ENCODE measurements around the gene WDR54. TPM values are rescaled to one million over a fixed set of nuclear protein-coding genes. Genes with fewer than 3 reads are reported as not detected.

The WDR54 gene
- total and polyA plus RNA-seq, 4 donors = 1.7 to 4.2 (median 3.1) TPM

GRCh38 chr2:74439373-74439772 lies 17.8 kb downstream of the WDR54 start:
- TF ChIP-seq ATF3 (IDR thresholded peaks at IDR 0.05) (no peak), GABPA (IDR thresholded peaks at IDR 0.05 in 1 of 2, conservative IDR thresholded peaks at IDR 0.05 in 1 of 2) (no peak), CTCF (IDR thresholded peaks at IDR 0.05; ENCODE audit: low read depth, low read length, missing input control) (no peak), NR2F2 (IDR thresholded peaks at IDR 0.05) (no peak), SP1 (IDR thresholded peaks at IDR 0.05) (no peak), YY1 (IDR thresholded peaks at IDR 0.05) (no peak), MAX (IDR thresholded peaks at IDR 0.05) (no peak), TAF1 (conservative IDR thresholded peaks at IDR 0.05) (no peak), ZBTB33 (IDR thresholded peaks at IDR 0.05) (no peak), FOXA1 (IDR thresholded peaks at IDR 0.05) (no peak), EGR1 (IDR thresholded peaks at IDR 0.05; ENCODE audit: low read depth in 2 of 2) (no peak), RXRA (IDR thresholded peaks at IDR 0.05) (no peak), HNF4A (conservative IDR thresholded peaks at IDR 0.05) (no peak)
- no peak for DNase-seq (ENCODE audit: low spot score)
- Histone ChIP-seq H3K27ac (ENCODE audit: low read depth in 1 of 2, low read length in 2 of 2) (peak overlapping the region in 1 of 2 donors; percentile 95), H3K9me3 (ENCODE audit: control insufficient read depth in 4 of 4, low read length in 3 of 4) (no peaks in the 10 kb centered on the region), H3K4me3 (ENCODE audit: low read depth in 1 of 3, low read length in 3 of 3) (peak overlapping the region in 1 of 3 donors; percentile 79), H3K4me1 (ENCODE audit: control insufficient read depth in 4 of 4, insufficient read depth in 4 of 4, low read length in 3 of 4) (peaks cover 19 to 54% (median 44%) of the 10 kb centered on the region in 4 donors), H3K36me3 (ENCODE audit: control insufficient read depth in 4 of 4, insufficient read depth in 3 of 4, low read depth in 1 of 4, low read length in 3 of 4) (peaks cover 0 to 8% (median 0%) of the 10 kb centered on the region in 4 donors), H3K27me3 (ENCODE audit: control insufficient read depth in 4 of 4, insufficient read depth in 4 of 4, low read length in 3 of 4) (no peaks in the 10 kb centered on the region), H3K9ac (ENCODE audit: low read depth in 1 of 2, low read length in 2 of 2) (peak overlapping the region in 1 of 2 donors; percentile 29)
- WGBS = 38% methylated on average over 3 of the region's 3 CpGs

GRCh38 chr2:74439803-74440377 lies 18.4 kb downstream of the WDR54 start:
- Histone ChIP-seq H3K9me3 (ENCODE audit: control insufficient read depth in 4 of 4, low read length in 3 of 4) (no peaks in the 10 kb centered on the region), H3K4me1 (ENCODE audit: control insufficient read depth in 4 of 4, insufficient read depth in 4 of 4, low read length in 3 of 4) (peaks cover 19 to 57% (median 49%) of the 10 kb centered on the region in 4 donors), H3K27ac (ENCODE audit: low read depth in 1 of 2, low read length in 2 of 2) (peak overlapping the region; percentile 33 to 95), H3K4me3 (ENCODE audit: low read depth in 1 of 3, low read length in 3 of 3) (peak overlapping the region; percentile 79 to 88 (median 80)), H3K36me3 (ENCODE audit: control insufficient read depth in 4 of 4, insufficient read depth in 3 of 4, low read depth in 1 of 4, low read length in 3 of 4) (peaks cover 0 to 5% (median 0%) of the 10 kb centered on the region in 4 donors), H3K27me3 (ENCODE audit: control insufficient read depth in 4 of 4, insufficient read depth in 4 of 4, low read length in 3 of 4) (no peaks in the 10 kb centered on the region), H3K9ac (ENCODE audit: low read depth in 1 of 2, low read length in 2 of 2) (peak overlapping the region in 1 of 2 donors; percentile 29)
- WGBS = 19% methylated on average over 14 of the region's 14 CpGs
- DNase-seq (ENCODE audit: low spot score) = no peak
- no peak for TF ChIP-seq RXRA (IDR thresholded peaks at IDR 0.05)
- TF ChIP-seq TAF1 (conservative IDR thresholded peaks at IDR 0.05) = no peak
- TF ChIP-seq HNF4G (IDR thresholded peaks at IDR 0.05) = no peak
- no peak for TF ChIP-seq SP1 (IDR thresholded peaks at IDR 0.05)
- TF ChIP-seq ATF3 (IDR thresholded peaks at IDR 0.05) = no peak
- no peak for TF ChIP-seq FOXA2 (IDR thresholded peaks at IDR 0.05)
- TF ChIP-seq CTCF (IDR thresholded peaks at IDR 0.05; ENCODE audit: low read depth, low read length, missing input control) = no peak
- TF ChIP-seq EGR1 (IDR thresholded peaks at IDR 0.05; ENCODE audit: low read depth in 2 of 2) = no peak
- TF ChIP-seq GABPA (IDR thresholded peaks at IDR 0.05 in 1 of 2, conservative IDR thresholded peaks at IDR 0.05 in 1 of 2) = no peak
- TF ChIP-seq JUND (IDR thresholded peaks at IDR 0.05) = no peak
- TF ChIP-seq RAD21 (IDR thresholded peaks at IDR 0.05) = peak in 1 of 2 donors; percentile 22
- no peak for TF ChIP-seq HNF4A (conservative IDR thresholded peaks at IDR 0.05)
- TF ChIP-seq ZBTB33 (IDR thresholded peaks at IDR 0.05) = no peak
- TF ChIP-seq FOXA1 (IDR thresholded peaks at IDR 0.05) = no peak
- TF ChIP-seq NR2F2 (IDR thresholded peaks at IDR 0.05) = peak; percentile 24

All from liver (tissue), 9 donors.